ENCODE data around the gene CPNE7.
"Not testable (repeated sequence)": the region's sequence is repeated elsewhere in the genome, so short reads cannot be mapped to it uniquely, and the experiment has no call there.

Gene CPNE7

DNA sequence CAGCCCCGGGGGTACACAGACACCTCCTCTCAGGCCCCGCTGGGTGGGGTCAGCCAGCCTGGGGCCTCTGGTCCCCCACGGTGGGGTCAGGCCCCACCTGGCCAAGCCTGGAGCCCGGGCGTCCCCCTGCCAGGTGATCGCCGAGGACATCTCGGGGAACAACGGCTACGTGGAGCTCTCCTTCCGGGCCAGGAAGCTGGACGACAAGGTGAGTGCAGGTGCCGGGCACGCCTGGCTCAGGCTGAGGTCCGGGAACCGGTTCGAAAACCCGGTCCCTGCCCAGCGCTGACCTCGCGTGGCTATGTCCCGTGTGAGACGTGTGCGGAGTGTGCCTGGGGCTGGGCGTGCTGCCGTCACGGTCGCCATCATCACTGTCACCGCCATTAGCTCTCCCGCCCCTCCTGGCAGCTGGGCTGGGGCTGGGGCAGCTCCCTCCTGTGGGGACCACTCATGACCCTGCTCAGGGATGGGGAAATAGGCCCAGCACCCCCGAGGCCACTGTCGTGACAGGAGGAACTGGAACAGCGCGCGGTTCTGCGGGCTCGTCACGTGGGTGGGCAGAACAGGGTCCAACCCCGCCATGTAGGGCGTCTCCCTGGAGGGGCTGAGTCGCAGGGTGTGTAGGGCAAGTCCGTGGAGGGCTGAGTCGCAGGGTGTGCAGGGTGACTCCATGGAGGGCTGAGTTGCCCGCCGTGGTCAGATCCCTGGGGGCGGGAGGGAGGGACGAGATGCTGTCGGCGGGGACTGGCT, 8.5 kb downstream of the CPNE7 start:
- DNase-seq = no peak

DNA sequence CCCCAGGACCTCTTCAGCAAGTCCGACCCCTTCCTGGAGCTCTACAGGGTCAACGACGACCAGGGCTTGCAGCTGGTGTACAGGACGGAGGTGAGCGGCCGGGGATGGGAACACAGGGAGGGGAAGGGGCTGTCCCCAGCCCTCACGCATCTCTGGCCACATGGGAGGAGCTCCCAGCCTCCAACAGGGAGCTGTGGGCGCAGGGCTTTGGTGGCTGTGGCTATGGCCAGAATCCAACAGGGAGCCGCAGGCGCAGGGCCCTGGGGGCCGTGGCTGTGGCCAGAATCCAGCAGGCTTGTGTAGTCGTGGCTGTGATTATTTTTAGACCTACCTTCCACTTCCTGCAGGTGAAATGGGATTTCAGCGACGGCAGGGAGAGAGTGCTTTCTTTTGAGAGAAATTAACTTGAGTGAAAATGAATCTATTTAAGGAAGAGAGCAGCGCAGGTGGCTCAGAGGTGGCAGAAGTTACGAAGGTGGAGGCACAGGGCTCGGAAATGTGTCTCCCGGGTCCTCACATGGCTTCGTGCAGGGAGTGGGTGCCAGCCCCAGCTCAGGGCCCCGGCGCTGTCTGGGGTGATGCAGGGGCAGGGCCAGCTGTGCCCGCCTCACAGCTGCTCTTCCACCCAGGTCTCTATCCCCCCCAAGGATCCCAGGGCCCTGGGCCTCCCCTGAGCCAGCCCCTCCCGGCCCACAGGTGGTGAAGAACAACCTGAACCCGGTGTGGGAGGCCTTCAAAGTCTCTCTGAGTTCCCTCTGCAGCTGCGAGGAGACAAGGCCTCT, 9.4 kb downstream of the CPNE7 start:
- no peak for DNase-seq

DNA sequence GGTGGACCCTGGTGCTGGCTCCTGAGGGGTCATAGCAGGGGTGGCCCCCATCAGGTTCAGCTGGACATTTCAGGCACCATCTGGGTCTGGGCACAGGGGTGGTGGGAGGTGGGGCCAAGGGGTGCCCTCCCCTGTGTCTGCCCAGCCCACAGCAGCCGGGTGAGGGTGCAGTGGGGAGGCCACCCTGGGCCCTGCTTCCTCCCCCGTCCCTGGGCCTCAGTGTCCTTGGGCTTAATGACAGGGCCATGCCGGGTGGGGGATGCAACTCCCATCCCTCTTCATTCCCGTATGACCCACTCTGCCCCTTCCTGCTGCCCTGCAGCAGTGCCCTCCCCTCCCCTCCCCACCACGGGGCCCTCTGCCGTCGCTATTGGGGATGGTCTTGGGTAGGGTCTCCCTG, 10.7 kb downstream of the CPNE7 start:
- no peak for DNase-seq

DNA sequence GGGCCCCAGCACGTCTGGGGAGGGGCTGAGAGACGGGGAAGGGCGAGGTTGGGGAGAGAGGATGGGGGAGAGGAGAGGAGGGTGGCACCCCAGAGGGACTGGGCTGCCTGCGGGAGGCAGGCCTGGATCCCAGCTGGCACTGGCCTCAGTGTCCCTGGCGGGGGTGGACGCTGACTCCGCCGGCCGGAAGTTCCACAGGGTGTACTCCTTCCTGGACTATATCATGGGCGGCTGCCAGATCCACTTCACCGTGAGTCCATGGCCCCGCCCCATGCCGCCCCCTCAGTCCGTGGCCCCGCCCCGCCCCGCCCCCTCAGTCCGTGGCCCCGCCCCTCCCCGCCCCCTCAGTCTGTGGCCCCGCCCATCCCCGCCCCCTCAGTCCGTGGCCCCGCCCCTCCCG, 11.3 kb downstream of the CPNE7 start:
- no peak for DNase-seq

DNA sequence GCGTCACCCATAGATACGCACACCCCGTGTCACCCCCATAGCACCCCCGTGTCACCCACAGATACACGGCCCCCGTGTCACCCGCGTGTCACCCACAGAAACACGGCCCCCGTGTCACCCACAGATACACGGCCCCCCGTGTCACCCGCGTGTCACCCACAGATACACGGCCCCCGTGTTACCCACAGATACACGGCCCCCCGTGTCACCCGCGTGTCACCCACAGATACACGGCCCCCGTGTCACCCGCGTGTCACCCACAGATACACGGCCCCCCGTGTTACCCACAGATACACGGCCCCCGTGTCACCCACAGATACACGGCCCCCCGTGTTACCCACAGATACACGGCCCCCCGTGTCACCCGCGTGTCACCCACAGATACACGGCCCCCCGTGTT, 12.1 kb downstream of the CPNE7 start:
- not testable (repeated sequence) for DNase-seq

DNA sequence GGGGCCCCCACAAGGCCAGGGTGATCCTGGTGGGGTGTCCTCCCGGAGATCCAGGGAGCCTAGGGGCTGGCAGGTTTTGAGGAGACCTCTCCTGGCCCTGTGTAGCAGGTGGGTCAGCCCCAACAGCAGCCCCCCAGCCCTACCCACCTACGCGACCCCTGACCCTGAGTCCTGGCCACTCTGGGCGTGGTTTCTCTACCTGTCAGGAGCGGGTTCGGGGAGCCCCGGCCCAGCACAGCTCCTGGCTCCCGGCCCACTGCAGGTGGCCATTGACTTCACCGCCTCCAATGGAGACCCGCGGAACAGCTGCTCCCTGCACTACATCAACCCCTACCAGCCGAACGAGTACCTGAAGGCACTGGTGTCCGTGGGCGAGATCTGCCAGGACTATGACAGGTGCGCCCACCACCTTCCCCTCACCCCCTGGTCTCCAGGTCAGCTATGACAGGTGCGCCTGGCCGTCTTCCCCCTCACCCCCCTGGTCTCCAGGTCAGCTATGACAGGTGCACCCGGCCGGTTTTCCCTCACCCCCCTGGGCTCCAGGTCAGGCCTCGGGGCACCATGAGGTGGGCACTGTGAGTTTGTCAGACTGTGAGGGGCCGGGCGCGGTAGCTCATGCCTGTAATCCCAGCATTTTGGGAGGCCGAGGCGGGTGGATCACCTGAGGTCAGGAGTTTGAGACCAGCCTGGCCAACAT, 13.0 kb downstream of the CPNE7 start:
- no peak for DNase-seq

DNA sequence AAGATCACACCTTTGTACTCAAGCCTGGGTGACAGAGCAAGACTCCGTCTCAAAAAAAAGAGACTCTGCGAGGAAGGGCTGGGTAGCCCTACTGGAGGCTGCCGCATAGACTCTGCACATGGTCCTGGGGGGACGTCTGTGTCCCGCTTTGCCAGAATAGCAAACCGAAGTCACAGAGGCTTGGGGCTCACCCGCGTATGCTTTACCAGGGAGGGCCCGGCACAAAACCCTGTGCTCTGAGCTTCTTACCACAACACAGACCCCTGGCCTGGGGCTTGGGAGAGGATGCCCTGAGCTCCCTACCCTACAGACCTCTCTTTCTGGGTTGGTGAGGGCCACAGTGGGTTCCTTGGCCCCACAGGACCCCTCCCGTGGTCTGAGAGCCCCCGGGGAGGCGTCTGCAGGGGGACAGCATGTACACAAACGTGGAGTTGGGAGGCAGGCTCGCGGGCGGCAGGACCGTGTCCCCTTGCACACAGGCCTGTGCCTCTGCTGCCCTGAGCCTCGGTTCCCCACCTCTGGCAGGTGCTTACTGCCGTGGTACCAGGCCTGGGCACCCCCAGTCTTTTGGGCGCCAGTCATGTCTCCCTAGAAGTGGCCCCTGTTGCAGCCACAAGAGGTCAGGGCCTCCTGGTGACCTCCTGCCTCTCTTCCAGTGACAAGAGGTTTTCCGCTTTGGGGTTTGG, 13.8 kb downstream of the CPNE7 start:
- no peak for DNase-seq

DNA sequence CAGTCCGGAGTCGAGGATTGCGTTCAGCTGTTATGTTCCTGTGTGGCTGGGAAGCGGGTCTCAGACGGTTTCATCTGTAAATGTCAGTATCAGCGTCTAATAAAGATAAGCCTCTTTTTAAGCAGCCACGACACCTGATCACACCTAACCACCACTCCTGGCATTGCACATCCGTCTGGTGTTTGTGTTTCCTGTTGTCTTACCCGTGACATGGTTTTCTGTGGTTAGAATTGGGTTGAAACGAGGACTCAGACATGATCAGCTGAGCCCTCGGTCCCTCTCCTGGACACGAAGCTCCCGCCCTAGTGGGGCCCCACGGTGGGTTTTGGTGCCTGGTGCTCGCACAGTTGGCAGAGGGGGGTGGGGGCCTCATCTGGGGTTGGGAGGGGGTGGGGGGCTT, 18.3 kb downstream of the CPNE7 start:
- DNase-seq = no peak

DNA sequence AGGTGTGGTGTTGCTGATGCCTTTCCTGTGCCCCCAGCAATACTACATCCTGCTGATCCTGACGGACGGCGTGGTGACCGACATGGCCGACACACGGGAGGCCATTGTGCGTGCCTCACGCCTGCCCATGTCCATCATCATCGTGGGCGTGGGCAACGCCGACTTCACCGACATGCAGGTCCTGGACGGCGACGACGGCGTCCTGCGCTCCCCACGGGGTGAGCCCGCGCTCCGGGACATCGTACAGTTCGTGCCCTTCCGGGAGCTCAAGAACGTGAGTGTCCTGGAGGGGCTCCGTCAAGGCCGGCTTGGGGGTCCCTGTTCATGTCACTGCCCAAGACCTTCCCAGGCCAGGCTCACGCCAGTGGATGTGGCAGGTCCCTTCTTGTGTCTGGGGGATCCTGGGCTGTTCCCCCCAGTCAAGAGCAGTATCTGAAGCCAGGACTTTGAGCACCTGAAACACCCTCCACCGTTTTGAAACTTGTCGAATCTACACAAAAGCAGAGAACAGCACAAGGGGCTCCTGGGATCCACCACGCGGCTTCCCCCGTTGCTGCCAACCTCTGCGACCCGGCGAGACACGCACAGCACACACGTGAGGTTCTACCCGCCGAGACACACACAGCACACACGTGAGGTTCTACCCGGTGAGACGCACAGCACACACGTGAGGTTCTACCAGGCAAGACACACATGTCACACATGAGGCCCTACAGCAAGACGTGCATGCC, 19.9 kb downstream of the CPNE7 start:
- DNase-seq = no peak

DNA sequence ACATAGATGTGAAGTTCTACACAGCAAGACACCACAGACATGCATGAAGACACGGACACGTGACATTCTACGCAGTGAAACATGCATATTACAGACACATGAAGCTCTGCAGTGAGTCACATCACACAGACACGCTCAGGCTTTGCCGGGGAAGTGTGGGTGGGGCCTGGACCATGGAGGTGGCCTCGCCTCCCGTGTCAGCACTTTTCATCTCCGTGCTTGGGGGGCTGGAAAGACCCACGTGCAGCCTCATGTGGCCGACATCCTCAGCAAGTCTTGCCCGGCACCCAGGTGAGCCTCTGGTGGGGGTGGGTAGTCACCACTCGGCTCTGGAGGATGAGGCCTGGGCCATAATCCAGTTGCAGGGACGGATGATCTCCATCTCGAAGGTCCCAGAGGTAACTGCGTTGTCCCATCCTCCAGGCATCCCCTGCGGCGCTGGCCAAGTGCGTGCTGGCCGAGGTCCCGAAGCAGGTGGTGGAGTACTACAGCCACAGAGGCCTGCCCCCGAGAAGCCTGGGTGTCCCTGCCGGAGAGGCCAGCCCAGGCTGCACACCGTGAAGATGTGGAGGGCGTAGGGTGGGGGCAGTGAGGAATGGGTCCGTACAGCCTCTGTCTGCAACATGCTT, 20.6 kb downstream of the CPNE7 start:
- DNase-seq = no peak

DNA sequence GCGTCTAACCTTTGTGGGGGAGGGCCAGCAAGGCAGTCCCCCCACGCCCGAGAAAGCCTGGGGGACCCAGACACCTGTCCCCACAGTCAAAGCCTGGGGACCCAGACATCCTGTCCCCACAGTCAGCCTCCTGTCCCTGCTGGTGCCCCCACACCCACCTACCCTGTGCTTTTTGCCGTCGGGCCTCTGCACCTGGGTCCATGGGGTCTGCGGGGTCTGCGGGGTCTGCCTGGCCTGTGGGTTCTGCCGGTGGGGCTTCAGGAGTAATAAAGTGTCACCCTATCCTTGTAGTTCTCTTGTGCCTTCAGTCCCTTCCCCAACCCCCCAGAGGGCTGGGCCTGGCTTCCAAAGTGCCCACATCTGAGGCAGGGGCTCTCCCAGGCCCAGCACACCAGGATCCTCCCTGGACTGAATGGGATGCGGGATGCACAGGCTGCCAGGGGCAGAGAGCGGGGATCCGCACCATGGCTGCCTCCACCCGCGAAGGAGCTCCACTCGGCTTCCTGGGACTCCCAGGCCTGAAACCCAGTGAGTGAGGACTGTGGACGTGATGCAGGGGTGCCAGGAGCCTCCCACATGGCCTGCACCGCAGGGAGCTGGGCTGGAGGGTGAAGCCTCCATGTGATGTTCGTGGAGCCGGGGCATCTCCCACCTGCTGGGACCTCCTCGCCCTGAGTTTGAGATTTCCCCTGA, 21.5 kb downstream of the CPNE7 start:
- DNase-seq = no peak

DNA sequence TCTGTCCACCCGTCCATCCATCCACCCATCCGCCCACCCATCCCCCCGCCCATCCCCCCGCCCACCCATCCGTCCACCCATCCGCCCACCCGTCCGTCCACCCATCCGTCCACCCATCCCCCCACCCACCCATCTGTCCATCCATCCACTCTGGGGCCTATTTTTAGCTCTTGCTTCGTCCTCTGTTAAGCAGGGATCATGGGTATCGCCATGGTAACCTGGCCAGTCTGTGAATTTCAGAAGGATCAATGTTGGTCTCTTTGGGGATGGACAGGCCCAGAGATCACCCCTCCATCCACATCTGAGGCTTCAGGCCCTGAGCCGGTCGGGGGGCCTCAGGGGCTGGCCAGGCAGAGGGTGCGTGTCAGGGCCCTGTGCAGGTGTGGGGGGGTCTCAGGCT, 22.6 kb downstream of the CPNE7 start:
- peak; percentile 36 for DNase-seq

DNA sequence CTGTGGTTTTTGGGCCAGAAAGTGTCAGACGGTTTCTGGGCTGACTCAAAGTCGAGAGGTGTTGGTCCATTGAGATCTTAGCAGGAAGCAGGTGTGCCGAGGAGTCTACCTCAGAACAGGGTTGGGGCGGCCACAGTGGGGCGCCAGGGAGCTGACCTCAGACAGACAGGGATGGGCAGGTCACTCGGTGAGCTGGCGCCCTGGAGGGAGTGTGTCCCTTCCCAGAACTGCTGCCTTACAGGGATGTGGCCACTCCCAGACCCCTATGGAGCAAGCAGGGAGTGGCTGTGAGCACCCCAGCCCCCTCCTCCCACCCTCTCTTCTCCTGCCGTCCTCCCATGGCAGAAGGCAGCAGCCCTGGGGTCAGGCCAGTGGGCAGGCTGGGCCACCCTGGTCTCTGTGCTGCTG, 23.9 kb downstream of the CPNE7 start:
- DNase-seq = no peak

DNA sequence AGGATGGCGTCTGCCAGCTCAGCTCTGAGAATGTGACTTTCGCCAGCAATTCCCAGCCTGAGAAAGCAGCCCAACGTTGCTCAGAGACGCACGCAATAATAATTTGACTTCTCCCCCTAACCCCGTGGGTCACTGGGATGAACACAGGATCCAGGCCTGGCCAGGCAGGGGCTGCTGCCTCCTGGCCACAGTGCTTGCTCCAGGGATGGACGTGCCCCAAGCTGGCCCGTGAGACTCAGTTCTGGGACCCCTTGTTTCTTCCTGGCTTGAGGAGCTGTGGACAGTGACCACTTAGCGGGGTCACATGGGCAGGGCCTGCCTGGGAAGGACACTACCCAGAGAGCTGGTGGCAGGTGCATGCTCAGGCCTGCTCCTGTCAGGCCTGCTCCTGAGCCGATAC, 24.3 kb downstream of the CPNE7 start:
- DNase-seq = no peak

DNA sequence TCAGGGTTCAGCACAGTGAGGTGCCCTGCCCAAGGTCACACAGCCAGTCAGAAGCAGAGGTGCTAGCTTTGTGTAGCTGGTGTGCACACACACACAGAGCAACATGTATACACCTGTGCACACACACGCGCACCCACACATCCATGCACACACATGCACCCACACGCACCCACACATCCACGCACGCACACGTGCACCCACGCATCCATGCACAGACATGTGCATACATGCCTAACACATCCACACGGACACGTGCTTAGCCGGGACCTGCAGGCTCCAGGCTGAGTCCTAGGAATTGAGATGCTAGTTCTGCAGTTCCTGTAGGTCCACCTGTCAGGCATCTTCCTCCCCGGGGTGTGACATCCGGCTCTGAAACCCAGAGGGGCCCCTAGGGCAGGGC, 24.9 kb downstream of the CPNE7 start:
- DNase-seq = no peak

DNA sequence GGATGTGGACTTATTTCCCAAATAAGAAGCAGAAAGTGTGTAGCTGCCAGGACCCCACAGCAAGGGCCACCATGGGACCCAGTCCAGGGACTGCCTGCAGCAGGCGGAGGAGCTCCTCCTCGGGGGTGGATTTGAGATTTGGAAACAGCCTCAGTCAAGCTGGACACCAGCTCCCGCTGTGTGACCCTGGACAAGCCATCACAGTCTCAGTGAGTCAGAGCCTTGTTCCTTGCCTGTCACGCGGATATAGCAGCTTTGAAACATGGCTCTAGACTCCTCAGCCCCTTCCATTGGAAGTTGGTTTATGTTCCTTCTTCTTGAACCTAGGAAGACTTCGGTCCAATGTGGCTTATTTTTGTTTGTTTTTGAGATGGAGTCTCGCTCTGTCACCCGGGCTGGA, 25.4 kb downstream of the CPNE7 start:
- DNase-seq = no peak

DNA sequence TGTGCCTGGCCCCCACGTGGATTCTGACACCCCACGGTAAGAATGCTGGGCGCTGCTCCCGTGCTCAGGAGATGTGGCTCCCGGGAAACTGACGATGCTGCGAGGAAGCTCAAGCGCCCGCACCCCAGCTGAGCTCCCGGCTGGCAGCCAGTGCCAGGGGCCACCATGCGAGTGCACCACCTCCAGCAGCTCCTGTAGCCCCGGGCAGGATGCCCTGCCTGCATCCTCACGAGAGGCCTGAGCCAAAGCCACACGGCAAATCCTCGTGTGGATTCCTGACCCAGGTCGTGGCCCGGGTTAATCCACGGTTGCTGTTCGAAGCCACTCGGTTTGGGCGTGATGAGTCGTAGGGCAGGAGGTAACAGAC, 26.3 kb downstream of the CPNE7 start:
- DNase-seq = no peak

DNA sequence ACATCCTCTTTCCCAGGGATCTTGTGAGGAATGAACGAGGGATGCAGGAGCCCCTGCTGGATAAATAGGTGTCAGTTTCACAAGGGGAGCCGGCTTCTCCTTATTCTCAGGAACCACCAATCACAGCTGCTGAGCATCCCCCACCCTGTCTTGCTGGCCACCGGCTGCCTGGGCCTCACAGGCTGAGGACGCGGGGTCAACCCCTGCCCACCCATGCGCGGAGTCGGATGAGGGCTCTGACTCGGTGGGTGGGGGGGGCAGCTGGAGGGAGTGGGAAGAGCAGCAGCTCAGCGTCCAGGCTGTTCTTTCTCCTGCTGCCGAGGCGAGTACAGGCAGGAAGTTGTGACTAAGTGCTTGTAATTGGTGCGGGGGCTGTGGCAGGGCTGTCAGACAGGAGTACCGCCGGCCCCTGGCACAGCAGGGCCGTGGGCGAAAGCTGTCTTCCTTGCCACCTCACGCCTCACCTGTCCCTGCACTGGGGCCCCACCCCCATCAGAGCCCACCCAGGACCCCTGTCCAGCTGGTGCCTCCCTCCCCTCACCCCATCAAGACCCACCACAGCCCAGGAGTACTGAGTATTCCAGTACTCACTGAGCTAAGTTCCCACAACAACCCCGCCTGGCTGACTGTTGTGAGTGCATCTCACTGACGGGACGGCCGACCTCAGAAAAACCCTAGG, 26.9 kb downstream of the CPNE7 start:
- DNase-seq = peak; percentile 77

DNA sequence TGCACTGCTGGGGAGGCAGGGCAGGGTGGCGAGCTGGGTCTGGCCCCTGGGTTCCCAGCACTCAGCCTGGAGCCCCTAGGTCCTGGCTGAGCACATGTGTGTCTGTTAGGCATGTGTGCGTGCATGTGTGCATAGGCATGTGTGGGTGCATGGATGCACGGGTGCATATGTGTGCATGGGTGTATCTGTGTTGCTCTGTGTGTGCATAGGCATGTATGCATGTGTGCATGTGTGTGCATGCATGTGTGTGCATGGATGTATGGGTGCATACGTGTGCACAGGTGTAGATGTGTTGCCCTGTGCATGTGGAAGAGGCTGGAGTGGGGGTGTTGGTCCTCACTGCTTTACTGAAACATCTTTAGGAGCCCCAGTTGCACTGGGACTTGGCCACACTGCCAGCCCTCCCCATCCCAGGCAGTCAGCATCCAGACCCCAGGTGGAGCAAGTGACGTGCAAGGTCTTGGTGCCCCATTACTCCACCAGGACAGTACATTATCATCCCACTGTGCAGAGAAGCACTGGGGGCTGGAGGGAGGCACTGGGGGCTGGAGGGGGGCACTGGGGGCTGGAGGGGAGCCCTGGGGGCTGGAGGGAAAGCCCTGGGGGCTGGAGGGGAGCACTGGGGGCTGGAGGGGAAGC, 27.5 kb downstream of the CPNE7 start:
- no peak for DNase-seq

DNA sequence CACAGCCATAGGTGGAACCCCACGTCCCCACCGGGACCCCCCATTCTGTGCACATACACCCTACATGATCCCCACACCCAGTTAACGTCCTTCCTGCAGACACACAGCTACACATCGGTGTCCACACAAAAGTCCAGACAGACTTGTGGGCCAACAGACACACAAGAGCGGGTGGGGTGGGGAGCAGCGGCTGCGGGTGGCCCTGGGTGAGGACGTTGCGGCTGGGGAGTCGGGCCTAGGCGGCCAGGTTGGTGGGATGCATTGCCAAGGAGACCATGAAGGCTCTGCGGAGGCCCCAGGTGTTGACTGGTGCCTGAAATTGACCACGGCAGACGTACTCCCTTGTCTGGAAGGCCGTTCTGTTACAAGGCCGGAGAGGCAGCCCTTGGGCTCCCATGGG, 29.2 kb downstream of the CPNE7 start:
- DNase-seq = no peak

Data from fibroblast of upper back skin (primary cell).